ENCODE results near the gene PVR.

Gene PVR

GRCh38 chr19:44644402-44645016, 799 bp downstream of the PVR start:
- no peak for TF ChIP-seq TCF4 (CRISPR knock-in tag; IDR thresholded peaks at IDR 0.05; ENCODE audit: borderline replicate concordance)
- no peak for TF ChIP-seq GLIS3 (CRISPR knock-in tag; IDR thresholded peaks at IDR 0.05)
- no peak for TF ChIP-seq ZNF565 (CRISPR knock-in tag; conservative IDR thresholded peaks at IDR 0.05; ENCODE audit: low read depth)
- TF ChIP-seq ZNF70 (CRISPR knock-in tag; IDR thresholded peaks at IDR 0.05): no peak
- ATAC-seq: peak; percentile 74

DNA sequence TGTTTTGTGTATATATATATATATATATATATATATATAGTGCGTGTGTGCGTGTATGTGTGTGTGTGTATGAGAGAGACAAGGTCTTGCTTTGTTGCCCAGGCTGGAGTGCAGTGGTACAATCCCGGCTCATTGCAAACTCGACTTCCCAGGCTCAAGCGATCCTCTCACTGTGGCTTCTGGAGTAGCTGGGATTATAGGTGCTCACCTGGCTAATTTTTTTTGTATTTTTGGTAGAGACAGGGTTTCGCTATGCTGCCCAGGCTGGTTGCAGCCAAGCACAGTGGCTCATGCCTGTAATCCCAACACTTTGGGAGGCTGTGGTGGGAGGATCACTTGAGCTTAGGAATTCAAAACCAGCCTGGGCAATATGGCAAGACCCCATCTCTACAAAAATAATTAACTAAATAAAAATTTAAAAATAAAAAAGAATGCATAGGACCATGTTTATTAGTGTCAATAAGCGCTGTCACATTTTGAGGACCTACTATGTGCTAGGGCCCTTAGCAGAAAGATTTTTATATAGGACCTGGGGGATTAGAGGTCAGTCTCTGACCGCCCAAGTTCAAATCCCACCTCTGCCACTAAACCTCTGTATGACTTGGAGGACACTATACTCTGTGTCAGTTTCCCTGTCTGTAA, 1.8 kb downstream of the PVR start:
- TF ChIP-seq POU6F1 (CRISPR knock-in tag; IDR thresholded peaks at IDR 0.05; ENCODE audit: borderline replicate concordance, low read depth) (no peak), BACH2 (CRISPR knock-in tag; IDR thresholded peaks at IDR 0.05; ENCODE audit: borderline replicate concordance) (no peak), ZFP3 (CRISPR knock-in tag; IDR thresholded peaks at IDR 0.05) (no peak), ESRRG (CRISPR knock-in tag; IDR thresholded peaks at IDR 0.05) (no peak), RARB (CRISPR knock-in tag; IDR thresholded peaks at IDR 0.05) (no peak), PPARA (CRISPR knock-in tag; IDR thresholded peaks at IDR 0.05; ENCODE audit: borderline replicate concordance) (no peak), TOX (CRISPR knock-in tag; IDR thresholded peaks at IDR 0.05; ENCODE audit: borderline replicate concordance) (no peak), SNAI2 (CRISPR knock-in tag; IDR thresholded peaks at IDR 0.05) (no peak), OSR1 (CRISPR knock-in tag; IDR thresholded peaks at IDR 0.05) (no peak), ZNF8 (CRISPR knock-in tag; IDR thresholded peaks at IDR 0.05) (no peak), CSDC2 (CRISPR knock-in tag; IDR thresholded peaks at IDR 0.05) (no peak), ZFP30 (CRISPR knock-in tag; IDR thresholded peaks at IDR 0.05) (no peak), ZNF70 (CRISPR knock-in tag; IDR thresholded peaks at IDR 0.05) (no peak), TCF4 (CRISPR knock-in tag; IDR thresholded peaks at IDR 0.05; ENCODE audit: borderline replicate concordance) (no peak)
- TF ChIP-seq, protein P1, sequence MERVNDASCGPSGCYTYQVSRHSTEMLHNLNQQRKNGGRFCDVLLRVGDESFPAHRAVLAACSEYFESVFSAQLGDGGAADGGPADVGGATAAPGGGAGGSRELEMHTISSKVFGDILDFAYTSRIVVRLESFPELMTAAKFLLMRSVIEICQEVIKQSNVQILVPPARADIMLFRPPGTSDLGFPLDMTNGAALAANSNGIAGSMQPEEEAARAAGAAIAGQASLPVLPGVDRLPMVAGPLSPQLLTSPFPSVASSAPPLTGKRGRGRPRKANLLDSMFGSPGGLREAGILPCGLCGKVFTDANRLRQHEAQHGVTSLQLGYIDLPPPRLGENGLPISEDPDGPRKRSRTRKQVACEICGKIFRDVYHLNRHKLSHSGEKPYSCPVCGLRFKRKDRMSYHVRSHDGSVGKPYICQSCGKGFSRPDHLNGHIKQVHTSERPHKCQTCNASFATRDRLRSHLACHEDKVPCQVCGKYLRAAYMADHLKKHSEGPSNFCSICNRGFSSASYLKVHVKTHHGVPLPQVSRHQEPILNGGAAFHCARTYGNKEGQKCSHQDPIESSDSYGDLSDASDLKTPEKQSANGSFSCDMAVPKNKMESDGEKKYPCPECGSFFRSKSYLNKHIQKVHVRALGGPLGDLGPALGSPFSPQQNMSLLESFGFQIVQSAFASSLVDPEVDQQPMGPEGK (CRISPR knock-in tag; IDR thresholded peaks at IDR 0.05; ENCODE audit: borderline replicate concordance): no peak
- TF ChIP-seq, protein P2, sequence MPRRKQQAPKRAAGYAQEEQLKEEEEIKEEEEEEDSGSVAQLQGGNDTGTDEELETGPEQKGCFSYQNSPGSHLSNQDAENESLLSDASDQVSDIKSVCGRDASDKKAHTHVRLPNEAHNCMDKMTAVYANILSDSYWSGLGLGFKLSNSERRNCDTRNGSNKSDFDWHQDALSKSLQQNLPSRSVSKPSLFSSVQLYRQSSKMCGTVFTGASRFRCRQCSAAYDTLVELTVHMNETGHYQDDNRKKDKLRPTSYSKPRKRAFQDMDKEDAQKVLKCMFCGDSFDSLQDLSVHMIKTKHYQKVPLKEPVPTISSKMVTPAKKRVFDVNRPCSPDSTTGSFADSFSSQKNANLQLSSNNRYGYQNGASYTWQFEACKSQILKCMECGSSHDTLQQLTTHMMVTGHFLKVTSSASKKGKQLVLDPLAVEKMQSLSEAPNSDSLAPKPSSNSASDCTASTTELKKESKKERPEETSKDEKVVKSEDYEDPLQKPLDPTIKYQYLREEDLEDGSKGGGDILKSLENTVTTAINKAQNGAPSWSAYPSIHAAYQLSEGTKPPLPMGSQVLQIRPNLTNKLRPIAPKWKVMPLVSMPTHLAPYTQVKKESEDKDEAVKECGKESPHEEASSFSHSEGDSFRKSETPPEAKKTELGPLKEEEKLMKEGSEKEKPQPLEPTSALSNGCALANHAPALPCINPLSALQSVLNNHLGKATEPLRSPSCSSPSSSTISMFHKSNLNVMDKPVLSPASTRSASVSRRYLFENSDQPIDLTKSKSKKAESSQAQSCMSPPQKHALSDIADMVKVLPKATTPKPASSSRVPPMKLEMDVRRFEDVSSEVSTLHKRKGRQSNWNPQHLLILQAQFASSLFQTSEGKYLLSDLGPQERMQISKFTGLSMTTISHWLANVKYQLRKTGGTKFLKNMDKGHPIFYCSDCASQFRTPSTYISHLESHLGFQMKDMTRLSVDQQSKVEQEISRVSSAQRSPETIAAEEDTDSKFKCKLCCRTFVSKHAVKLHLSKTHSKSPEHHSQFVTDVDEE (CRISPR knock-in tag; IDR thresholded peaks at IDR 0.05): no peak

DNA sequence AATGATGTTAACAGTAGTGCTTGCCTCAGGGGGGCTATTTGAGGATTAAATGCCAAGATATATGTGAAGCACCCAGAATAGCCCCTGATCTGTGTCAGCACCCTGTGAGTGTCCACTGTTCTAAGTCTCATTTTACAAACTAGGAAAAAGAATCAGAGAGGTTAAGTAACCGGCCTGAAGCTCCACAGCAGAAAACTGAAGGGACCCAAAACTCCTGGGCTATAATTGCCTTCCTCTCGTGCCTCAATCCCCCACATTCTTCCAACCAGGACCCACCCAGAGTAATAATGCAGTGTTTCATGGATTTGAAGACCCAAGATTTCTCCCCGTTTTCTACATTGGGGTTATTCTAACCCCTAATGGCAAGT, 2.3 kb downstream of the PVR start:
- ATAC-seq: no peak
- TF ChIP-seq TCF4 (CRISPR knock-in tag; IDR thresholded peaks at IDR 0.05; ENCODE audit: borderline replicate concordance): no peak
- TF ChIP-seq SNAI2 (CRISPR knock-in tag; IDR thresholded peaks at IDR 0.05): no peak
- no peak for TF ChIP-seq GLIS3 (CRISPR knock-in tag; IDR thresholded peaks at IDR 0.05)
- no peak for TF ChIP-seq POU6F1 (CRISPR knock-in tag; IDR thresholded peaks at IDR 0.05; ENCODE audit: borderline replicate concordance, low read depth)
- no peak for TF ChIP-seq TOX (CRISPR knock-in tag; IDR thresholded peaks at IDR 0.05; ENCODE audit: borderline replicate concordance)
- TF ChIP-seq, protein P1 (CRISPR knock-in tag; IDR thresholded peaks at IDR 0.05; ENCODE audit: borderline replicate concordance): no peak
- TF ChIP-seq, protein P3, sequence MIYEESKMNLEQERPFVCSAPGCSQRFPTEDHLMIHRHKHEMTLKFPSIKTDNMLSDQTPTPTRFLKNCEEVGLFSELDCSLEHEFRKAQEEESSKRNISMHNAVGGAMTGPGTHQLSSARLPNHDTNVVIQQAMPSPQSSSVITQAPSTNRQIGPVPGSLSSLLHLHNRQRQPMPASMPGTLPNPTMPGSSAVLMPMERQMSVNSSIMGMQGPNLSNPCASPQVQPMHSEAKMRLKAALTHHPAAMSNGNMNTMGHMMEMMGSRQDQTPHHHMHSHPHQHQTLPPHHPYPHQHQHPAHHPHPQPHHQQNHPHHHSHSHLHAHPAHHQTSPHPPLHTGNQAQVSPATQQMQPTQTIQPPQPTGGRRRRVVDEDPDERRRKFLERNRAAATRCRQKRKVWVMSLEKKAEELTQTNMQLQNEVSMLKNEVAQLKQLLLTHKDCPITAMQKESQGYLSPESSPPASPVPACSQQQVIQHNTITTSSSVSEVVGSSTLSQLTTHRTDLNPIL (CRISPR knock-in tag; IDR thresholded peaks at IDR 0.05; ENCODE audit: low read depth): no peak

More for the DNA sequence above, 1.8 kb downstream of the PVR start:
- no peak for ATAC-seq

Data from SK-N-SH treated with all-trans-retinoic acid at 6 μM for 48 hours (cell line).